Fibroblast of pulmonary artery (primary cell): Measurements from ENCODE around the gene TMPRSS9.

ENCODE experiments used
- DNase-seq: peaks from one replicate; pipeline ENCODE4 v3.0.0-alpha.2; 2010; ENCODE audit warnings: low read depth
- H3K4me3 ChIP-seq: replicated peaks from 2 replicates; pipeline ENCODE4 v1.5.1; 2011; ENCODE audit warnings: low read depth, mild to moderate bottlenecking, control low read depth, low read length, moderate library complexity
- CTCF ChIP-seq: IDR thresholded peaks from 2 replicates; pipeline ENCODE4 v1.5.1; 2011; ENCODE audit warnings: mild to moderate bottlenecking, control low read depth, low read length, inconsistent platforms; ENCODE audit errors: missing control alignments

TMPRSS9 gene

GRCh38 chr19:2338055-2338615 lies 21.9 kb upstream of the TMPRSS9 start:
- no peak for TF ChIP-seq CTCF
- H3K4me3 ChIP-seq: no peak overlapping the region
- no peak for DNase-seq

- H3K4me3 ChIP-seq: no peak overlapping the region
- DNase-seq: no peak
- TF ChIP-seq CTCF: no peak
These were observed 21.1 kb upstream of the TMPRSS9 start for GRCh38 chr19:2338751-2339643.

GRCh38 chr19:2339644-2340310 lies 20.3 kb upstream of the TMPRSS9 start:
- no peak for DNase-seq
- no peak for TF ChIP-seq CTCF
- H3K4me3 ChIP-seq: no peak overlapping the region

GRCh38 chr19:2340496-2341243 lies 19.4 kb upstream of the TMPRSS9 start:
- no peak for TF ChIP-seq CTCF
- DNase-seq: no peak

GRCh38 chr19:2341244-2341751 lies 18.8 kb upstream of the TMPRSS9 start:
- no peak overlapping the region for H3K4me3 ChIP-seq
- no peak for DNase-seq
- TF ChIP-seq CTCF: no peak

More at GRCh38 chr19:2340496-2341243, 19.4 kb upstream of the TMPRSS9 start:
- no peak overlapping the region for H3K4me3 ChIP-seq

GRCh38 chr19:2341982-2342381 lies 18.1 kb upstream of the TMPRSS9 start:
- no peak overlapping the region for H3K4me3 ChIP-seq
- no peak for DNase-seq
- no peak for TF ChIP-seq CTCF
